ENCODE measurements around the gene AGBL4. TPM values are rescaled to one million over a fixed set of nuclear protein-coding genes. Genes with fewer than 3 reads are reported as not detected.

The AGBL4 gene
- polyA plus RNA-seq, 3 donors from 2014 or later, result not detected

DNA sequence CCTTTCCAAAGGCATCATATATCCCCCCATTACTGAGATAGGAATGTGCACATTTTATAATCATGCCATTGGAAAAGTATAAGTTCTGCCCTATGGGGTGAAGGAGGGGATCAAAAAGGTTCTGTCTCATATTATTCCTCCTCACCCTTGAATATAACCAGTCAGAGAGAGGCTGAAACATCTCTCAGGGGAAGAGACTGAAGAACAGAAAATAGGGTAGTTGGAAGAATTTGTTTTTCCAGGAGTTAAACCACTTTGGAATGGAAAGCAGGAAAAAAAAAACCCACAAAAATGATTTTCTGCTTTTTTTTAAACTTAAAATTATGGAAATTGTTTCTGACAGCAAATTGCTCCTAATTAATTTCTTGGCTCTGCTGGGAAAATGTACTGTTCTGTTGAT lies 1194.3 kb downstream of the AGBL4 start:
- Mint-ChIP-seq H3K4me1 (no peaks in the 10 kb centered on the region), H3K36me3 (no peaks in the 10 kb centered on the region), H3K9me3 (peaks cover 0 to 5% (median 0%) of the 10 kb centered on the region in 6 donors), H3K27ac (no peak overlapping the region), H3K4me3 (no peak overlapping the region), H3K27me3 (ENCODE audit: low read depth in 3 of 3) (peaks cover 0 to 2% (median 1%) of the 10 kb centered on the region in 3 donors)
- no peak for DNase-seq

DNA sequence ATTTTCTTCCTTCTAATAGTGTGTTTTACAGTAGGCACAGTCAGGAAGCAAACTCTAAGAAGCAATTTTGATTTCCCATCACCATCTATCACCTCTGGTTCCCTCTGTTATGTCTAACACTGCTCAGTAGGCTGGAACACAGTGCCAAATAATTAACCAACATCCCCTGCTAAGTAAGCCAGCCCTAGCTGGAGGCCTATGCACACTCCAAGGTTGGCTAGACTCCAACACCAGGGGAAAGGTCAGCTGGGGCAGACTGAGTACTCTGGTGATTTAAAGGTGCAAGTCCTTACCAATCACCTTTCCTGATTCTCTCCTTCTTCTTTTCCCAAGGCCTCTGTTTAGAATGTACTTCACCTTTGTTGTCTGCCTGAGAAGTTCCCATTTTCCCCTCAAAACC lies 1200.6 kb downstream of the AGBL4 start:
- H3K36me3 Mint-ChIP-seq, result no peaks in the 10 kb centered on the region
- H3K27ac Mint-ChIP-seq, result no peak overlapping the region
- DNase-seq, result no peak
- peaks cover 0 to 2% (median 0%) of the 10 kb centered on the region in 6 donors for H3K9me3 Mint-ChIP-seq
- peaks cover 1 to 4% (median 4%) of the 10 kb centered on the region in 3 donors for H3K27me3 Mint-ChIP-seq (ENCODE audit: low read depth in 3 of 3)
- H3K4me3 Mint-ChIP-seq, result no peak overlapping the region
- H3K4me1 Mint-ChIP-seq, result no peaks in the 10 kb centered on the region

DNA sequence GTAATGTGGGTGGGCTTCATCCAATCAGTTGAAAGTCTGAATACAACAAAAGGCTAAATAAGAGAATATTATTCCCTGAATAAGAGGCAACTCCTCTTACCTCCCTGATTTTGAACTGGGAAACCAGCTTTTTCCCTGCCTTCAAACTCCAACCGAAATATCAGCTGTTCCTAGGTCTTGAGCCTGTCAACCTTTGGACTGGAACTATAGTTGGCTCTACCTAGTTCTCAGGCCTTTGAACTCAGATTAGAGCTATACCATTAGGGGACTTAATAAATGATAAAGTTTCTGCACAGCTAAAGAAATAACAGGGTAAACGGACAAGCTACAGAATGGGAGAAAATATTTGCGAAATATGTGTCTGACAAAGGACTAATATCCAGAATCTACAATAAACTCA lies 1203.3 kb downstream of the AGBL4 start:
- no peaks in the 10 kb centered on the region for H3K4me1 Mint-ChIP-seq
- no peaks in the 10 kb centered on the region for H3K36me3 Mint-ChIP-seq
- H3K27me3 Mint-ChIP-seq (ENCODE audit: low read depth in 3 of 3), result peaks cover 1 to 4% (median 2%) of the 10 kb centered on the region in 3 donors
- no peaks in the 10 kb centered on the region for H3K9me3 Mint-ChIP-seq
- H3K4me3 Mint-ChIP-seq, result no peak overlapping the region
- DNase-seq, result no peak
- H3K27ac Mint-ChIP-seq, result no peak overlapping the region

DNA sequence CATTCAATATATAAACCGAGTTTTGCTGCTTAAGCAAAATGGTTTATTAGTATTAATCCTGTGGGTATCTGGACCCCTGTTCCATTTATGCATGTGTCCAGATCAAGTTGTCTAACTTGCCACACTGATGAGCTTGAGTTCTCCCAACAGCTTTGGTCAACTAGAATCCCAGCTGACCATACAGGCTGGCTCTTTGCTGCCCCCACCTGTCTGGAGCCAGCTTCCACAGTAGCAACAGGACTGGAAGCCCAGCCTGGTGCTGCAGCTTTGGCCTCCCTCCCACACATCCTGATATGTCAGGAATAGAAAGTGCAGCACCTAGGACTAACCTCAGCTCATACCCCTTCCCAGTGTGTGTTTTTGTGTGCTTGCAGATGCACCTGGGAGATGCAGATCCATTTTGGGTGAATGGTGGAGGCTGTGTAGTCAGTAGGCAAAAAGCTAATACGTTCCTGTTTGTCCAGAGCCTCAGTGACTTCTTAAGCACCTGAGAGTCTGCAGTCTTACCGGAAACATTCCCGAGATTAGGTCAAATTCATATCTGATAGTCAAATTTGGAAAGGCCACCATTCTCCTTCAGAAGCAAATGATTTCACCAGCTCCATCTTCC lies 1206.1 kb downstream of the AGBL4 start:
- no peak overlapping the region for H3K27ac Mint-ChIP-seq
- H3K36me3 Mint-ChIP-seq, result no peaks in the 10 kb centered on the region
- H3K9me3 Mint-ChIP-seq, result no peaks in the 10 kb centered on the region
- peaks cover 0 to 2% (median 1%) of the 10 kb centered on the region in 3 donors for H3K27me3 Mint-ChIP-seq (ENCODE audit: low read depth in 3 of 3)
- no peak for DNase-seq
- H3K4me3 Mint-ChIP-seq, result no peak overlapping the region
- no peaks in the 10 kb centered on the region for H3K4me1 Mint-ChIP-seq

DNA sequence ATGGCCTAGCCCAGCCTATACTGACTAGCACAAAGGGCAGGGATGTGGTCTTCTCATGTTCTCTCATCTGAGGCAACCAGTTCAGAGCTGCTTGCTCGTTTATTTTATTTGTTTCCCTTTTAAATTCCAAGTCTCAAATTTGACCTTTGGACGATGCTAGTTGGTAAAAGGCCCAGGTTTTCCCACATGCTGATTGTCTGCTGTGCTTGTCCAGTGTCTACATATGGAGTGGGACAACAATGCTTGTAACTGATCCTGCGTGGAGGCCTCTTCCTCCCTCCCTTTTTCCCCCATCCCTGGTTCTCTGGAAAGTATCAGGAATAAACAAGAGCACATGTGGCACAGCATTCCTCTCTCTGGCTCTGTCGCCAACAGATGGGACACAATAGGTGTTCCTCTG lies 1213.0 kb downstream of the AGBL4 start:
- Mint-ChIP-seq H3K9me3 (no peaks in the 10 kb centered on the region), H3K4me3 (no peak overlapping the region), H3K27me3 (ENCODE audit: low read depth in 3 of 3) (peaks cover 0 to 5% (median 5%) of the 10 kb centered on the region in 3 donors), H3K27ac (no peak overlapping the region), H3K4me1 (no peaks in the 10 kb centered on the region), H3K36me3 (no peaks in the 10 kb centered on the region)
- no peak for DNase-seq

DNA sequence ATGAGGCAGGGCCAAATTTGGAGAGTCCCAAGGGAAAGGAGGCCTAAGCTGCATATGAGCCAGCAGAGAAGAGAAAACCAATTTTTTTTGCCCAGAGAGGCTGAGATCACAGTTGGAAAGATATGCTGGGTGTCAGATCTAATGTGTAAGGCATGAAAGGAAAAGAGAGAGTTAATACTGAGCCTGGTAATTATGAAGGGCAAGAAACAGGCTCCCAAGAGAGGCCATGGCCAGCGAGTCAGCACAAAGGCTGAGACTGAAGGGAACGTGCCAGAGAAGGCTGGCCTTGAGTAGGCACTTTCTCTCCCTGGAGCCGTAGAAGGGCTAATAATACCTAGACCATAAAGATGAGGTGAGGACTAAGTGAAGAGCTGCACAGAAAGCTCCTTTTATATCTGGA lies 1215.3 kb downstream of the AGBL4 start:
- no peak overlapping the region for H3K27ac Mint-ChIP-seq
- peaks cover 0 to 9% (median 5%) of the 10 kb centered on the region in 3 donors for H3K27me3 Mint-ChIP-seq (ENCODE audit: low read depth in 3 of 3)
- no peak overlapping the region for H3K4me3 Mint-ChIP-seq
- no peaks in the 10 kb centered on the region for H3K9me3 Mint-ChIP-seq
- no peaks in the 10 kb centered on the region for H3K4me1 Mint-ChIP-seq
- H3K36me3 Mint-ChIP-seq, result no peaks in the 10 kb centered on the region
- no peak for DNase-seq

DNA sequence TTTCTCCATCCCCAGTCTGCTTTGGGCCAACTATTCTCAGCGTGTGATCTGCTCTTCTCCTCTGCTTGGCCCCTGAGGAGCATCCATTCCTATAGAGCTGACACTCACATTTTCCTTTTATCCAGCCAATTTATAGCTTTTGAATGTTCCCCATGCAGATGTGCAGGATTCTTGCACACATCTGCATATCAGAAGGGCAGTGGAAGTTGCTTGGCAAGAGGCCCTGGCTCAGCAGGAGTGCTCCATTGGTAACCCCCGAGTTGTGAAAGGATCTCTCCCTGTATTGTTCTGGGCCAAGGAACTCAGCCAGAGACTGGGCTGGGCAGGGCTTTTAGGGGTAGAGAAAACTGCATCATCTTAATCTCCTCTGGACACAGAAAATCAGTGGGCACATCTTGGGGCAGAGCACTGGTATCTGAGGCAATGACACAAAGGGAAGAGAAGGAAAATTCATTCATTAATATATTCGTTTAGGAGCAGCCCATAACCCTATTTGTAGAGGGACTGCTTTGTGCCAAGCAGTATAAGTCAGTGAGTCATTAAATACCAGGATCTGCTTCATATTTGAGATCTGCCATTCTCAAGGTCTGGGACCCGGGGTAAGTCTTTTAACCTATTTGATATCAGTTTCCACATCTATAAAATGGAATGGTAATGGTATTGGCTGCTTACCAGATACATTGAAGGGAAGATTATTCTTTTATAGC lies 1216.0 kb downstream of the AGBL4 start:
- Mint-ChIP-seq H3K9me3 (no peaks in the 10 kb centered on the region), H3K27me3 (ENCODE audit: low read depth in 3 of 3) (peaks cover 1 to 9% (median 5%) of the 10 kb centered on the region in 3 donors), H3K27ac (no peak overlapping the region), H3K4me1 (no peaks in the 10 kb centered on the region), H3K36me3 (no peaks in the 10 kb centered on the region), H3K4me3 (no peak overlapping the region)
- DNase-seq, result no peak

DNA sequence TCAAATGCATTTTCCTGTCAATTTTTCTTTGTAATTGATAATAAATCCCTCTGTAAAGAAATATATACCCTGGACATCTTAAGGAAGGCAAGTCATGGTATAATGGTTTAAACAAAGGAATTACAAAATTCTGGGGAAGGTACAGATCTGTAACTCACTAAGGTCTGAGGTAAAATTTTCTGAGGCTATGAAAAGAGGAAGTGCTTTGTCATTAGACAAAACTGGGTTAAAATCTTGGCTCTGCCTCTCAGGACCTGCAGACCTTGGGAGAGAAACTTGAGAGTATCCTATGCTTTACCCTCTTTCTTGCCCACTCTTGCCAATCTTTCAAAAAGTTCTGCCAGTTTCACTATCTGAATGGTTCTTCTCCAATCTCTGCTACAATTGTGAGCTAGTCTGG lies 1220.3 kb downstream of the AGBL4 start:
- H3K4me3 Mint-ChIP-seq, result no peak overlapping the region

DNA sequence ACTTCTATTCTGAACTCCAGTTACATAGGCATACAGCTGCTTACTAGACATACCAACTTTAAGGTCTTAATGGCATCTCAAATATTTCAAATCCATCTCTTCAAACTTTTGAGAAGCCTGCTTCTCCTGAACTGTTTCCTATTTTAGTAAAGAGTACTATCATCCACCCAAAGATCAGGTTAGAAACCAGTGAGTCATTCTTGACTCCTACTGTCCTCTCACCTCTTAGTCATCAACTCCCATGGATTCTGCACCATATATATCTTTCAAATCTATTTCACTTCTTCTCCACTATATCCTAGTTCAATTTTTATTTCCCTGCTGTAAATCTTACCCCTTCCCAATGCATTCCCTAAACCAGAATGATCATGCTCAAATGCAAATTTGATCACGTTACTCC lies 1228.9 kb downstream of the AGBL4 start:
- H3K4me3 Mint-ChIP-seq, result no peak overlapping the region
- no peaks in the 10 kb centered on the region for H3K36me3 Mint-ChIP-seq
- H3K27me3 Mint-ChIP-seq (ENCODE audit: low read depth in 3 of 3), result peaks cover 0 to 2% (median 2%) of the 10 kb centered on the region in 3 donors
- no peak overlapping the region for H3K27ac Mint-ChIP-seq
- no peak for DNase-seq
- H3K9me3 Mint-ChIP-seq, result peaks cover 0 to 5% (median 0%) of the 10 kb centered on the region in 6 donors
- H3K4me1 Mint-ChIP-seq, result no peaks in the 10 kb centered on the region

More for the DNA sequence above, 1220.3 kb downstream of the AGBL4 start:
- DNase-seq, result no peak
- Mint-ChIP-seq H3K9me3 (no peaks in the 10 kb centered on the region), H3K36me3 (no peaks in the 10 kb centered on the region), H3K4me1 (no peaks in the 10 kb centered on the region), H3K27ac (no peak overlapping the region), H3K27me3 (ENCODE audit: low read depth in 3 of 3) (peaks cover 3 to 9% (median 5%) of the 10 kb centered on the region in 3 donors)

DNA sequence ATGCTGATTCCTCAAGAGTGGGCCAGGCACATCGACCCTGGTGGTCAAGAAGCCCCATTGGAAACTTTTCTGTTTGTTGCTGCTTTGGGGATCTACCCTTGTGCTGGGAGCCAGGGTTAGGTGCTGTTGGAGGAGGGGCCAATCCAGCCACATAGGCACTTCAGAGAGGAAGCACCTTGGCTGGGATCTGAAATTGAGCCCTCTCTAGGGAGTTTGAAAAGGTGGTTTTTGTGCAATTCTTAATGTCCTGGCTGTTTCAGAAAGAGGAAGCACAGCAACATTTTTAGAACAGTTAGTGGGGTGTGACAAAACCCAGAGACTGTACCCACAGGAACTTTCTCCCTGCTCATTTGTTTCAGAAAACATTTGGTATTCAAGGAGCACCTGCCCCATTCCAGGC lies 1229.9 kb downstream of the AGBL4 start:
- no peaks in the 10 kb centered on the region for H3K4me1 Mint-ChIP-seq
- peaks cover 0 to 5% (median 0%) of the 10 kb centered on the region in 6 donors for H3K9me3 Mint-ChIP-seq
- no peak for DNase-seq
- peaks cover 0 to 2% (median 2%) of the 10 kb centered on the region in 3 donors for H3K27me3 Mint-ChIP-seq (ENCODE audit: low read depth in 3 of 3)
- H3K36me3 Mint-ChIP-seq, result no peaks in the 10 kb centered on the region
- no peak overlapping the region for H3K4me3 Mint-ChIP-seq
- H3K27ac Mint-ChIP-seq, result no peak overlapping the region

DNA sequence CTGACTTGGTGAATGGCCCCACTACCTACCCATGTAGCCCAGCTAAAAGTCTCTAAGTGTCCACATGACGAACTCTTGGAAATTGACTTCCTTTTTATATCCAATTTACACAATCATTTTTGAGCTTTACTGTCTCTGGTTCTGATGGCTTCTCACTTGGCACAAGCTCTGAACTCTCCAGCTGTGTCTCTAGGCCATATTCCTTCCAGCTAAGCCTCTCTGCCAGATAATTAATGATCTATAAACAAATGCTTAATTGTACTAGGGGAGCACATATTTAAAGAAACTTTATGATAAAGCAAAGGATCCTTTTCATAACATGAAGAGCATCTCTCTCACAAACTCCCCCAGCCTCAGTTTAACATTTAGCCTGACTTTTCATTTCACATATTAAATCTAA lies 1230.8 kb downstream of the AGBL4 start:
- Mint-ChIP-seq H3K27ac (no peak overlapping the region), H3K36me3 (no peaks in the 10 kb centered on the region), H3K4me1 (no peaks in the 10 kb centered on the region), H3K4me3 (no peak overlapping the region), H3K9me3 (peaks cover 0 to 5% (median 0%) of the 10 kb centered on the region in 6 donors), H3K27me3 (ENCODE audit: low read depth in 3 of 3) (peaks cover 0 to 2% (median 2%) of the 10 kb centered on the region in 3 donors)
- no peak for DNase-seq

DNA sequence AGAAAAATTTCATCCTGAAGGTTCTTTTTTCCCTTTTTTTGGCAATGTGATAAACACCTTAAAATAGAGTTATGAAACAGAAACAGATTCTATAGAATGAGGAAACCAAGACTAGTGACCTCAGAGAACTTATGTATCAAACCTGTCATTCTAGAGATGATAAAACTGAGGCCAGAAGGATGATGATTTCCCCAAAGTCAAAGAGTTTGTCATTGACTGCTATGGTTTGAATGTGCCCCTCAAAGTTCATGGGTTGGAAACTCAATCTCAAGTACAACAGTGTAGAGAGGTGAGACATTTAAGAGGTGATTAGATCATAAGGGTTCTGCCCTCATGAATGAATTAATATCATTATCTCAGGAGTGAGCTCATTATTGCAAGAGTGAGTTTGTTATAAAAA lies 1233.4 kb downstream of the AGBL4 start:
- DNase-seq, result no peak
- H3K4me1 Mint-ChIP-seq, result no peaks in the 10 kb centered on the region
- no peaks in the 10 kb centered on the region for H3K36me3 Mint-ChIP-seq
- H3K27ac Mint-ChIP-seq, result no peak overlapping the region
- H3K9me3 Mint-ChIP-seq, result peaks cover 0 to 5% (median 0%) of the 10 kb centered on the region in 6 donors
- H3K27me3 Mint-ChIP-seq (ENCODE audit: low read depth in 3 of 3), result peaks cover 0 to 2% (median 2%) of the 10 kb centered on the region in 3 donors
- no peak overlapping the region for H3K4me3 Mint-ChIP-seq

DNA sequence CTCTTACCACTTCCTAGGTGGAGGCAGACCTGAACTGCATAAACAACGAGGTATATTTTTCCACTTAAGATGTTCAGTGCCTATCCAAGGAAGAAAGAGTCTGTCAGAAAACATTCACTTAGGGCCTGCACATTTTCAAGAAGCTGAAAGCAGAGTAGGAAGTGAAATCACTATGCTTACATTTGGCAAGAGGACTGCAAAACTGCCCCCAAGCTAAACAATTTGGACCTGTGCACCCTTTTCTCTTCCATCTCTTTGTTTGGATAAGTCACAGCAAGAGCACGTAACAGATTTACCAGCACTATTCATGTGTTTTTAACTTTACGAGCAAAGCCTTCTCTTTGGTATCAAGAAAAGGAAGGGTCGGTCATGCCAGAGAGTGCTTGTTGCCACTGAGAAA lies 1233.9 kb downstream of the AGBL4 start:
- Mint-ChIP-seq H3K4me1 (no peaks in the 10 kb centered on the region), H3K27ac (no peak overlapping the region), H3K36me3 (no peaks in the 10 kb centered on the region), H3K9me3 (peaks cover 0 to 3% (median 0%) of the 10 kb centered on the region in 6 donors), H3K27me3 (ENCODE audit: low read depth in 3 of 3) (peaks cover 0 to 2% (median 2%) of the 10 kb centered on the region in 3 donors), H3K4me3 (no peak overlapping the region)
- DNase-seq, result no peak

DNA sequence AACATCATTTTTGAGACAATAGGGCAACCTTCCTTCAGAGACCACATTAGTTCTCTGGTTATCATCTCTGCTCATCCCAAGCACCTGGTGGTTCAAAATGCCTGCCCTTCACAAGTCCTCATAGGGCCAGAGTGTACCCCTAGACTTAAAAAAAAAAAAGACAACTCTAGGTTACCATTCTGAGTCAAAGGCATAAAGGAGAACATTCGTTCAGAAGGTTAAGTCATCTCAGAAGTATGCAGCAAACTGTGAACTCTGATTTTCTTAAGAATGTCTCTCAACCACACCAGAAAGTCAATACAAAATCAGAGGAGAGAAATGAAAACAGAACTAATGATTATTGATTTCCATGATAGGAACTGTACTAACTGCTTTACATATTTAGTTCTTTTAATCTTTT lies 1237.9 kb downstream of the AGBL4 start:
- no peaks in the 10 kb centered on the region for H3K4me1 Mint-ChIP-seq
- H3K36me3 Mint-ChIP-seq, result no peaks in the 10 kb centered on the region
- H3K27me3 Mint-ChIP-seq (ENCODE audit: low read depth in 3 of 3), result peaks cover 3 to 5% (median 3%) of the 10 kb centered on the region in 3 donors
- H3K27ac Mint-ChIP-seq, result no peak overlapping the region
- H3K9me3 Mint-ChIP-seq, result no peaks in the 10 kb centered on the region
- DNase-seq, result no peak
- H3K4me3 Mint-ChIP-seq, result no peak overlapping the region

Measured in immature natural killer cell (primary cell).